ENCODE data around the gene SETBP1. TPM values are rescaled to one million over a fixed set of nuclear protein-coding genes. Genes with fewer than 3 reads are reported as not detected.

Gene SETBP1
- total RNA-seq, 1 experiment from 2014 or later: 9.6 TPM

GRCh38 chr18:44936485-44936884 is 255.8 kb downstream of the SETBP1 start:
- peaks cover 30% of the 10 kb centered on the region for H3K9me3 Mint-ChIP-seq
- POLR2A ChIA-PET: interaction anchor here (1.1 kb wide), 1 partner anchor 11 kb away, joined by 3 read pairs; no protein-coding TSS in a partner anchor
- peaks cover 13% of the 10 kb centered on the region for H3K4me1 Mint-ChIP-seq
- CTCF ChIA-PET: no interaction called here
- H3K27me3 Mint-ChIP-seq (ENCODE audit: low read depth): peaks cover 6% of the 10 kb centered on the region
- TF ChIP-seq MXD4 (CRISPR knock-in tag; IDR thresholded peaks at IDR 0.05; ENCODE audit: borderline replicate concordance): no peak
- no peak for TF ChIP-seq FOXK1 (CRISPR knock-in tag; IDR thresholded peaks at IDR 0.05)
- no peak for TF ChIP-seq USF2 (CRISPR knock-in tag; IDR thresholded peaks at IDR 0.05)
- TF ChIP-seq GABPB1 (CRISPR knock-in tag; IDR thresholded peaks at IDR 0.05): no peak
- TF ChIP-seq ZNF317 (CRISPR knock-in tag; IDR thresholded peaks at IDR 0.05; ENCODE audit: borderline replicate concordance, low read depth): no peak
- TF ChIP-seq ERG (CRISPR knock-in tag; IDR thresholded peaks at IDR 0.05): no peak
- TF ChIP-seq PREB (CRISPR knock-in tag; IDR thresholded peaks at IDR 0.05; ENCODE audit: borderline replicate concordance): no peak
- TF ChIP-seq ZSCAN18 (CRISPR knock-in tag; IDR thresholded peaks at IDR 0.05): no peak
- TF ChIP-seq CBFB (CRISPR knock-in tag; IDR thresholded peaks at IDR 0.05; ENCODE audit: low read depth): no peak
- no peak overlapping the region for H3K4me3 Mint-ChIP-seq
- DNase-seq (ENCODE audit: low spot score) (no peak), ATAC-seq (no peak)
- H3K36me3 Mint-ChIP-seq: peaks cover 32% of the 10 kb centered on the region
- no peak overlapping the region for H3K27ac Mint-ChIP-seq

GRCh38 chr18:44937960-44938719 is 257.5 kb downstream of the SETBP1 start:
- Mint-ChIP-seq H3K4me3 (no peak overlapping the region), H3K9me3 (peaks cover 14% of the 10 kb centered on the region), H3K27ac (no peak overlapping the region), H3K4me1 (peaks cover 19% of the 10 kb centered on the region), H3K27me3 (ENCODE audit: low read depth) (peaks cover 20% of the 10 kb centered on the region), H3K36me3 (peaks cover 17% of the 10 kb centered on the region)
- DNase-seq (ENCODE audit: low spot score) (no peak), ATAC-seq (no peak; the same call in 1 of the 2 replicates)
- POLR2A ChIA-PET: interaction anchor here (0.6 kb wide), 1 partner anchor 428 kb away, joined by 3 read pairs; no protein-coding TSS in a partner anchor
- CTCF ChIA-PET: no interaction called here
- no peak for TF ChIP-seq RELA (CRISPR knock-in tag; IDR thresholded peaks at IDR 0.05; ENCODE audit: borderline replicate concordance)
- no peak for TF ChIP-seq ZNF232 (CRISPR knock-in tag; IDR thresholded peaks at IDR 0.05)
- no peak for TF ChIP-seq USF2 (CRISPR knock-in tag; IDR thresholded peaks at IDR 0.05)
- TF ChIP-seq OVOL2 (CRISPR knock-in tag; IDR thresholded peaks at IDR 0.05; ENCODE audit: borderline replicate concordance): no peak
- no peak for TF ChIP-seq NFATC4 (CRISPR knock-in tag; IDR thresholded peaks at IDR 0.05)
- TF ChIP-seq GRHL2 (CRISPR knock-in tag; IDR thresholded peaks at IDR 0.05; ENCODE audit: insufficient replicate concordance, severe bottlenecking): no peak
- no peak for TF ChIP-seq TP53 (CRISPR knock-in tag; IDR thresholded peaks at IDR 0.05)
- TF ChIP-seq ERG (CRISPR knock-in tag; IDR thresholded peaks at IDR 0.05): no peak
- no peak for TF ChIP-seq RORB (CRISPR knock-in tag; IDR thresholded peaks at IDR 0.05)
- no peak for TF ChIP-seq ZSCAN18 (CRISPR knock-in tag; IDR thresholded peaks at IDR 0.05)
- no peak for TF ChIP-seq PRDM15 (CRISPR knock-in tag; IDR thresholded peaks at IDR 0.05)
- no peak for TF ChIP-seq CREM (CRISPR knock-in tag; IDR thresholded peaks at IDR 0.05)
- TF ChIP-seq MYBL2 (CRISPR knock-in tag; IDR thresholded peaks at IDR 0.05): no peak
- TF ChIP-seq EMX1 (CRISPR knock-in tag; IDR thresholded peaks at IDR 0.05): no peak
- no peak for TF ChIP-seq ZNF121 (CRISPR knock-in tag; IDR thresholded peaks at IDR 0.05)
